Stimulated activated CD8-positive, alpha-beta memory T cell treated with anti-CD3 and anti-CD28 coated beads, Interleukin-12 subunit alpha, Interleukin-12 subunit beta, amount 100 ng/mL, for 4 hours (primary cell): Measurements from ENCODE around the gene GLTP.
A peak's percentile ranks its signal among the peaks of the same experiment; 100 is the strongest.

Experiments
- DNase-seq: peaks from one replicate; pipeline ENCODE4 v3.0.0-alpha.2; 2020; ENCODE audit warnings: low read depth

The GLTP gene

GRCh38 chr12:109820816-109821381 is 59.4 kb downstream of the GLTP start:
- no peak for DNase-seq

- DNase-seq = no peak
Observed at GRCh38 chr12:109818905-109819500, 61.3 kb downstream of the GLTP start.

- no peak for DNase-seq
Observed at GRCh38 chr12:109818253-109818652, 62.1 kb downstream of the GLTP start.

DNA sequence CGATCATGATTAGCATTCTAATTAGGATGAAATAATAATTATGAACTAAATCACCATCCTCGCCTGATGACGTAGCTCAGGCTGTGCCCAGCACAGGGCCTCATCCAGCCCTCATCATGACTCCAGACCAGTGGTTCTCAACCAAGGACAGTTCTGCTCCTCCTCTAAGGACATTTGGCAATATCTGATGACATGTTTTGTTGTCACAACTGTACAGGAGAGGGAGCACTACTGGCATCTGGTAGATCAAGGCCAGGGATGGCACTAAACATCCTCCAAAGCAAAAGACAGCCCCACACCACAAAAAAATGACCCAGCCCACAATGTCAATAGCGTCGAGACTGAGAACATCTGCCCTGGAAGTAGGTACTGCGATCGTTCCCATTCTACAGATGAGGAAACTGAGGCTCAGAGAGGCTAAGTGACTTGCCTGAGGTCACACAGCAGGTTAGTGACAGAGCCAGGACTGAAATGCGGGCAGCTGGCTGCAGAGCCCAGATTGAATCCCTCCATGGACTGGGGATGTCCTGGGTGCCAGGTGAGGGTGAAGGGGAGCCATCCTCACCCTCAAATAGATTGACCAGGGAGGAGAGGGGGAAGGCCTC is 62.6 kb downstream of the GLTP start:
- DNase-seq = no peak

- no peak for DNase-seq
Observed at GRCh38 chr12:109816870-109817269, 63.5 kb downstream of the GLTP start.

DNA sequence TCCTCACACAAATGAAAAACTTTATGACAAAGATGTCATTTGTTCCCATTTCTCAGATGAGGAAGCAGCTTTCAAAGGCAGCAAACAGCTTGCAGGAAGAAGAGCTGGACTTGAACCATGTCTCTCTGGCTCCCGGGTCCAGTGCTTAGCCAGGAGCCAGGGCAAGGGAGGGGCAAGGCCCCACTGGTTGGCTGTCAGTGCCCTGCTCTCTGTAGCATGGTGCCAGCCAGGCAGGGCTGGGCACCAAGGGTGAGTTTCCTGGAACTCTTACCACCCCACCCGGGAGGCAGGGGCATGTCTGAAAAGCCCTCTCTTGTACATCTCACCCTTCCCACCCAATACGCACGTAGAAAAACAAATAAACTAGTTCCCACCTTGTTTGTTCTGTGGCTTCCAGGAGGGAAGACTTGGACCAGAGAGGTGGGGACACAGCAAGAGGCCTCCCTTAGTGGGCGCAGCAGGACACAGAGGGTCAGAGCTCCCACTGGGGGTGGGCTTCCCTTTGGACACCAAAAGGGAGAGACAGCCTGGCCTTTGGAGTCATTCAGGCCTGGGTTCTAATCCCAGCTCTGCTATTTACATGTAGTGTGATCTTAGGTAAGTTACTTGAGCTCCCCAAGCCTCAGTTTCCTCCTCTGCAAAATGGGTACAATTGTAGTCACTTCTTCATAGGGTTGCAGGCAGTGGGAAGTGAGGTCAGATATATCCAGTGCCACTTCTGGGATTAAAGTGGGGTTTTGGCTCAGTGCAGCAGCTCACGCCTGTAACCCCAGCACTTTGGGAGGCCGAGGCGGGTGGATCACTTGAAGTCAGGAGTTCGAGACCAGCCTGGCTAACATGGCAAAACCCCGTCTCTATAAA is 64.4 kb downstream of the GLTP start:
- DNase-seq = no peak

DNA sequence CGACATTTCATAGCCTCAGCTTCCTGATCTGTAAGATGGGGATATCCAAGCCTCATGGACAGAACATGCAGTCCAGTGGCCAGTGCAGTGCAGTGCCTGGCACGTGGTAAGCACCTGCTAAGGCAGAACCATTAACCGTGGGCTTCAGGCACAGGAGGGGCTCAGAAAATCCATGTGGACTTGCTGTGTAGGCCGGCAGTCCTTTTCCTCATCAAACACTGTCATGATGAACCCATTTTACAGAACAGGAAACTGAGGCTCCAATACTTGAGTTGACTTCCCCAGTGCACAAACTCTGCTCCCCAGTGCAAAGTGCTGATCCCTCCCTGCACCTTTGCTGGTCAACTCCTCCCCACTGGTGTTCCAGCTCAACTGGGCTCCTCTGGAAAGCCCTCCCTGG is 65.1 kb downstream of the GLTP start:
- DNase-seq = no peak

- DNase-seq = no peak
Observed at GRCh38 chr12:109814600-109815150, 65.7 kb downstream of the GLTP start.

DNA sequence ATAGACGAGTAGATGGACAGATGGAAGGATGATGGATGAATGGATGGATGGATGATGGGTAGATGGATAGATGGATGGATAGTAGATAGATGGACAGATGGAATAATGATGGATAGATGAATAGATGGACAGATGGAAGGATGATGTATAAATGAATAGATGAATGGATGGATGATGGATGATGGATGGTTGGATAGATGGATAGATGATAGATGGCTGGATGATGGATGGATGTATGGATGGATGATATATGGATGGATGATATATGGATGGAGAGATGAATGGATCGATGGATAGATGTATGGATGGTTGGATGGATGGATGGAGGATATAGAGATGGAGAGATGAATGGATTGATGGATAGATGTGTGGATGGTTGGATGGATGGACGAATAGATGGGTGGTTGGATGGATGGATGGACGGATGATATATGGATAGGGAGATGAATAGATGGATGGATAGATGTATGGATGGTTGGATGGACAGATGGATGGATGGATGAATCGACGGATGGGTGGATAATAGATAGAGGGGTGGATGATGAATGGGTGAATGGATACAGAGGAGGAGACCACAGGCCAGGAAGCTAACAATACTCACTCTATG is 66.4 kb downstream of the GLTP start:
- no peak for DNase-seq

GRCh38 chr12:109811624-109811995 is 68.7 kb downstream of the GLTP start:
- no peak for DNase-seq

DNA sequence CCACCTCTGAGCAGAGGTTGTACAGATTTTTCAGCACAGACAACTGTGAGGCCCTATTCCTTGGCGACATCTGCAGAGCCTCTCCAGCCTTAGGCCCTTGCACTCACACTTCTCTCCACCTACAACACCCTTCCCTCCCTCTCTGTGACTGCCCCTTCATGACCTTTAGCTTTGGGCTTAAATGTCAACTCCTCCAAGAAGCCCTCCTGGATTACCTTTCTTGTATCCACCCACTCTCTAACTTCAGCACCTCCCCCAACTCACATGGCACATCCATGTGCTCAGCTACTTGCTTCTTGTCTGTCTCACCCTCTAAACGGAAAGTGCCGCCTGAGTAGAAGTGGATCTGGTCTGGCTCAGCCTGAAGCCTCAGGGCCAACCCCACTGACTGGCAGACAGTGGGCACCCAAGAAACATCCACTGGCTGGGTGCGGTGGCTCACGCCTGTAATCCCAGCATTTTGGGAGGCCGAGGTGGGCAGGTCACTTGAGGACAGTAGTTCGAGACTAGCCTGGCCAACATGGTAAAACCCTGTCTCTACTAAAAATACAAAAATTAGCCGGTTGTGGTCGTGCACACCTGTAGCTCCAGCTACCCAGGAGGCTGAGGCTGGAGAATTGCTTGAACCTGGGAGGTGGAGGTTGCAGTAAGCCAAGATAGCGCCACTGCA is 69.3 kb downstream of the GLTP start:
- DNase-seq = no peak

DNA sequence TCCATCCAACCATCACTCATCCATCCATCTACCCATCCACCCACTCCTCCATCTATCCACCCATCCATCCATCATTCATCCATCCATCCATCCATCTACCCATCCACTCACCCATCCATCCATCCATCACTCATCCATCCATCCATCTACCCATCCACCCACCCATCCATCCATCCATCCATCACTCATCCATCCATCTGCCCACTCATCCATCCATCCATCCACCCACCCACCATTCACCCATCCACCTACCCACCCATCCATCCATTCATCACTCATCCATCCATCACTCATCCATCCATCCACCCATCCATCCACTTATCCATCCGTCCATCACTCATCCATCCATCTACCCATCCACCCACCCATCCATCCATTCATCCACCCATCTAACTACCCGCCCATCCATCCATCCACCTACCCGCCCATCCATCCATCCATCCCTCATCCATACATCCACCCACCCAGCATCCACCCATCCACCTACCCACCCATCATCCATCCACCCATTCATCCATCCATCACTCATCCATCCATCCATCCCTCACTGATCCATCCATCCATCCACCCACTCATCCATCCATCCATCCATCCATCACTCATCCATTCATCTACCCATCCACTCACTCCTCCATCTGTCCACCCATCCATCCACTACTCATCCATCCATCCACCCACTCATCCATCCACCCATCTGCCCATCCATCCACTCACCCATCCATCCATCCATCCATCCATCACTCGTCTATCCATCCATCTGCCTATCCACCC is 71.3 kb downstream of the GLTP start:
- no peak for DNase-seq

DNA sequence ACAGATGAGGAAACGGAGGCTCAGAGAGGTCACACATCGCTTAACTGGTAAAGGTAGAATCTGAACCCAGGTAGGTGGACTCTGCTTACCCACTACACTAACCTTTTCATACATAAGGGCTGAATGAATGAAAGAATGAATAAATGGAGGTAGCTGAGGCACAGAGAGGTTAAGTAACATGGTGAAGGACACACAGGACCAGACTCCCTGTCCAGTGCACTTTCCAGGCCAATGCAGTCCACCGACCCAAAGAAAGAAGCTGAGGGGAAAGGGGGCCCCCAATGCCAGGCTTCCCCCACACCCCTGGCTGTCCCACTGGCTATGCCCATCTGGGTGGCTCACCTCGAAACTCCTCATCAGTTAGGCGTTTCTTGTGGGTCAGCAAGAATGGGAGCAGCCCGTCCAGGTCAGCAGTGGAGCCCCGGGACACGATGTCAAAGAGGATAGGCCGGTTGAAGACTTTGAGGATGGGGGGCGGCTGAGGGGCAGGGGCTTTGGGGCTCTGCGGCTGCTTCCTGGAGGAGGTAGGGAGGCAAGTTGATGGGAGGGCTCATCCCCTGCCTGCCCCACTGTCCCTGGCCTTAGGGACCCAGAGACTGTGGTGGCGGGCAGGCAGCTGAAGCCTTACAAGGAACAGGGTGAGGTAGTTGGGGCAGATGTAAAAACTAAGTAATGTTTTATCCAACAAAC is 72.2 kb downstream of the GLTP start:
- DNase-seq = no peak

GRCh38 chr12:109804820-109805761 is 75.2 kb downstream of the GLTP start:
- peak; percentile 36 for DNase-seq

- DNase-seq = no peak
Observed at GRCh38 chr12:109803678-109804077, 76.7 kb downstream of the GLTP start.

DNA sequence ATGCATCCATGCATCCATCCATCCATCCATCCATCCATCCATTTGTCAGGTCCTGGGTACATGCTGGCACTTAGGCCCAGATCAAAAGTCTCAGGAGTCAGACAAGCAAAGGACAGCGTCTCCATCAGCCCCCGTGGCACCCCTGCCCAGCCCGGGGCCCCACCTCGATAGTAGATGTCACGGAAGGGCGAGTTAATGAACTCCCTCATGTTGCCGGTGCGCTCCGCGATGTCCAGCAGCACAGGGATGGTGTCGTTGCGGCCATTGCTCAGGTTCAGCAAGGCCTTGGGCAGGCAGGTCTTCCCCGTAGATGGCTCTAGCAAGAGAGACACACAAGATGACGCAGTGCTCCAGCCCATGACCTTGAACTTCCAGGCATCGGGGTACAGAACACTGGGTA is 77.5 kb downstream of the GLTP start:
- DNase-seq = no peak
